Endodermal cell (in vitro differentiated cells): ENCODE results near the gene OR2V2. TPM values are rescaled to one million over a fixed set of nuclear protein-coding genes. Genes with fewer than 3 reads are reported as not detected.
"Not testable (repeated sequence)": the region's sequence is repeated elsewhere in the genome, so short reads cannot be mapped to it uniquely, and the experiment has no call there.

Source experiments
- DNase-seq: peaks from one replicate; pipeline ENCODE4 v3.0.0-alpha.2; 2017
- H3K27ac ChIP-seq: 2 replicates; pipeline ENCODE4 v1.5.1; 2013; ENCODE audit warnings: mild to moderate bottlenecking, low read depth, low read length, moderate library complexity
- H3K27me3 ChIP-seq: 2 replicates; pipeline ENCODE4 v1.6.1; 2013; ENCODE audit warnings: mild to moderate bottlenecking, low read length, moderate library complexity; ENCODE audit not compliant: insufficient read depth, control insufficient read depth, poor library complexity, severe bottlenecking
- H3K36me3 ChIP-seq: 2 replicates; pipeline ENCODE4 v1.7.0; 2013; ENCODE audit warnings: mild to moderate bottlenecking, low read length, moderate library complexity; ENCODE audit not compliant: control insufficient read depth, insufficient read depth
- H3K4me1 ChIP-seq: one replicate; pipeline ENCODE4 v1.7.0; 2013; ENCODE audit warnings: low read length; ENCODE audit not compliant: control insufficient read depth, insufficient read depth
- H3K4me3 ChIP-seq: 2 replicates; pipeline ENCODE4 v1.5.1; 2013; ENCODE audit warnings: mild to moderate bottlenecking, low read length, moderate library complexity
- H3K9ac ChIP-seq: 2 replicates; pipeline ENCODE4 v1.6.1; 2013; ENCODE audit warnings: mild to moderate bottlenecking, low read length, moderate library complexity; ENCODE audit not compliant: poor library complexity, severe bottlenecking; ENCODE audit errors: extremely low read depth
- H3K9me3 ChIP-seq: 2 replicates; pipeline ENCODE4 v1.6.1; 2013; ENCODE audit warnings: mild to moderate bottlenecking, low read length, moderate library complexity; ENCODE audit not compliant: control insufficient read depth
- H3K27ac Mint-ChIP-seq: 2 replicates; pipeline ENCODE4 v1.8.0; 2020; ENCODE audit warnings: mixed read lengths
- H3K27me3 Mint-ChIP-seq: 2 replicates; pipeline ENCODE4 v1.8.0; 2021; ENCODE audit warnings: mild to moderate bottlenecking, mixed read lengths; ENCODE audit not compliant: insufficient read depth
- H3K36me3 Mint-ChIP-seq: 2 replicates; pipeline ENCODE4 v1.8.0; 2020; ENCODE audit warnings: low read depth, mixed read lengths
- H3K4me1 Mint-ChIP-seq: 2 replicates; pipeline ENCODE4 v1.8.0; 2020; ENCODE audit warnings: mixed read lengths
- H3K4me3 Mint-ChIP-seq: 2 replicates; pipeline ENCODE4 v1.8.0; 2020; ENCODE audit warnings: mild to moderate bottlenecking, moderate library complexity, mixed read lengths
- H3K9me3 Mint-ChIP-seq: 2 replicates; pipeline ENCODE4 v1.8.0; 2020; ENCODE audit warnings: mild to moderate bottlenecking, mixed read lengths
- CTCF ChIP-seq: fragments of 200-600 bp; sonication (generic); conservative IDR thresholded peaks from 2 replicates; pipeline ENCODE4 v1.5.0; 2021; ENCODE audit warnings: antibody characterized with exemption, mild to moderate bottlenecking
- WGBS, 2 experiments: methylation state at CpG; one replicate each; pipeline versions ENCODE4 v1.1.5 to v1.1.7; 2013; ENCODE audit warnings: missing lambda C conversion rate in 2 of 2, mixed read lengths in 1 of 2; ENCODE audit not compliant: insufficient coverage in 1 of 2, insufficient read length in 1 of 2; 5-methylcytosine and 5-hydroxymethylcytosine counted together
- total RNA-seq, 2 donors: library from RNA; stranded (reverse); fragmentation: NEBNext Ultra II Directional in 1 of 2; extraction: Animal tissue kit (Norgen Biotek cat#: 25700) in 1 of 2; gene quantifications; 2 replicates in 1 of 2; 3 replicates in 1 of 2; pipeline ENCODE4 v1.2.1, GENCODE V29; 2021

The OR2V2 gene
- total RNA-seq, 2 donors from 2014 or later = not detected

- H3K27ac ChIP-seq = no peak overlapping the region
- H3K4me1 Mint-ChIP-seq = peaks cover 20% of the 10 kb centered on the region
- no peaks in the 10 kb centered on the region for H3K9me3 ChIP-seq
- H3K4me3 ChIP-seq = peak overlapping the region; percentile 88
- H3K27me3 Mint-ChIP-seq = peaks cover 66% of the 10 kb centered on the region
- peak; percentile 95 for DNase-seq
- H3K27ac Mint-ChIP-seq = no peak overlapping the region
- no peaks in the 10 kb centered on the region for H3K4me1 ChIP-seq
- 10 to 14% methylated on average over 2 to 10 of the region's 11 CpGs for WGBS, 2 experiments
- H3K36me3 ChIP-seq = no peaks in the 10 kb centered on the region
- no peaks in the 10 kb centered on the region for H3K36me3 Mint-ChIP-seq
- TF ChIP-seq CTCF = peak; percentile 85
- H3K27me3 ChIP-seq = peaks cover 59% of the 10 kb centered on the region
- peak overlapping the region; percentile 66 for H3K4me3 Mint-ChIP-seq
- H3K9me3 Mint-ChIP-seq = no peaks in the 10 kb centered on the region
- no peak overlapping the region for H3K9ac ChIP-seq
These were observed 20.6 kb downstream of the OR2V2 start for GRCh38 chr5:181167814-181168488.

DNA sequence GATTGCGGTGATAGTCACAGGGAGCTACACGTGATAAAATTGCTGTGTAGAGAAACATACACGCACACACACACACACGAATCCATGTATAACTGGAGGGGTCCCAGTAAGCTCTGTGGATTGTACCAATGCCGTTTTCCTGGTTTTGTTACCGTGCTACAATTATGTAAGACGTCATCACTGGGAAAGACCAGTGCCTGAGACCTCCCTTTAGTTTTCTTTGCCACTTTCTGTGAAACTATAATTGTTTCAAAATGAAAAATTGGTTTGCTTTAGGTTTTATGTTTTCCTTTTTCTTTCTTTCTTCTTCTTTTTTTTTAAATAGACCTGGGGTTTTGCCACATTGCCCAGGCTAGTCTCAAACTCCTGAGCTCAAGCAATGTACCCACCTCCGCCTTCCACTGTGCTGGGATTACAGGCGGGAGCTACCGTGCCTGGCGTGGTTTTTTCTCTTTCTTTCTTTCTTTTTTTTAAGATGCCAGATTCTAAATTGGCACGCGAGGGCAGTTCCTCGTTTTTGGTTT lies 21.3 kb downstream of the OR2V2 start:
- 33 to 40% methylated on average over 4 to 14 of the region's 14 CpGs for WGBS, 2 experiments
- Histone ChIP-seq H3K36me3 (no peaks in the 10 kb centered on the region), H3K27me3 (peaks cover 66% of the 10 kb centered on the region), H3K9me3 (no peaks in the 10 kb centered on the region), H3K4me3 (peak overlapping the region; percentile 88), H3K9ac (no peak overlapping the region), H3K27ac (no peak overlapping the region), H3K4me1 (no peaks in the 10 kb centered on the region)
- H3K4me3 Mint-ChIP-seq = peak overlapping the region; percentile 66
- no peak for DNase-seq
- peaks cover 21% of the 10 kb centered on the region for H3K4me1 Mint-ChIP-seq
- TF ChIP-seq CTCF = no peak
- no peak overlapping the region for H3K27ac Mint-ChIP-seq
- no peaks in the 10 kb centered on the region for H3K9me3 Mint-ChIP-seq
- peaks cover 72% of the 10 kb centered on the region for H3K27me3 Mint-ChIP-seq
- no peaks in the 10 kb centered on the region for H3K36me3 Mint-ChIP-seq

- peaks cover 72% of the 10 kb centered on the region for H3K27me3 Mint-ChIP-seq
- 1 to 4% methylated on average over 21 to 47 of the region's 50 CpGs for WGBS, 2 experiments
- not testable (repeated sequence) for H3K27ac ChIP-seq, H3K36me3 Mint-ChIP-seq, H3K4me1 ChIP-seq, H3K9me3 ChIP-seq, H3K9ac ChIP-seq, H3K36me3 ChIP-seq, H3K9me3 Mint-ChIP-seq, H3K27ac Mint-ChIP-seq
- DNase-seq = peak; percentile 92
- Histone ChIP-seq H3K27me3 (peaks cover 68% of the 10 kb centered on the region), H3K4me3 (peak overlapping the region; percentile 88)
- H3K4me3 Mint-ChIP-seq = peak overlapping the region; percentile 66
- H3K4me1 Mint-ChIP-seq = peaks cover 19% of the 10 kb centered on the region
These were observed 22.3 kb downstream of the OR2V2 start for GRCh38 chr5:181169459-181170236.
